Activated CD4-positive, alpha-beta T cell treated with anti-CD3 and anti-CD28 coated beads for 36 hours (primary cell): ENCODE data around the gene COTL1. TPM values are rescaled to one million over a fixed set of nuclear protein-coding genes. Genes with fewer than 3 reads are reported as not detected.
"Not testable (repeated sequence)": the region's sequence is repeated elsewhere in the genome, so short reads cannot be mapped to it uniquely, and the experiment has no call there.

Source experiments
- ATAC-seq: fragments of 200-7000 bp; cut with Tn5 transposase; one replicate; pipeline ENCODE4 v1.10.0; 2021; ENCODE audit warnings: mild to moderate bottlenecking, moderate library complexity
- CTCF ChIA-PET: fragments of 350-600 bp; sonication (Branson Sonifier 250); formaldehyde crosslinking; loops from one replicate; lab custom pipeline; 2021; ENCODE audit warnings: antibody characterized with exemption; lab: Charles Lee
- POLR2A ChIA-PET: fragments of 350-600 bp; sonication (Branson Sonifier 250); formaldehyde crosslinking; loops from one replicate; lab custom pipeline; 2021; ENCODE audit warnings: antibody characterized with exemption, inconsistent platforms; lab: Charles Lee
- DNase-seq: peaks from one replicate; pipeline ENCODE4 v3.0.0-alpha.2; 2020
- H3K27ac Mint-ChIP-seq: one replicate; pipeline ENCODE4 v1.8.0; 2021; ENCODE audit warnings: mixed read lengths
- H3K27me3 Mint-ChIP-seq: one replicate; pipeline ENCODE4 v1.8.0; 2021; ENCODE audit warnings: mixed read lengths
- H3K36me3 Mint-ChIP-seq: one replicate; pipeline ENCODE4 v1.8.0; 2021; ENCODE audit warnings: low read depth, mixed read lengths
- H3K4me1 Mint-ChIP-seq: one replicate; pipeline ENCODE4 v1.8.0; 2021; ENCODE audit warnings: mixed read lengths
- H3K4me3 Mint-ChIP-seq: one replicate; pipeline ENCODE4 v1.8.0; 2021; ENCODE audit warnings: mild to moderate bottlenecking, moderate library complexity, mixed read lengths
- H3K9me3 Mint-ChIP-seq: one replicate; pipeline ENCODE4 v1.8.0; 2021; ENCODE audit warnings: low read depth, mixed read lengths
- intact Hi-C, 2 experiments: fragments of 100-400 bp; cut with DNase I in 1 of 2; cut with micrococcal nuclease in 1 of 2; formaldehyde crosslinking; loops; one replicate each; pipeline versions ENCODE4 v1.14.2 to v1.15.1; 2022 to 2024; cut with DNase I, micrococcal nuclease
- total RNA-seq, 2 experiments: library from RNA; stranded (reverse); gene quantifications; one replicate each; pipeline ENCODE4 v1.2.3, GENCODE V29; 2021

The COTL1 gene
- total RNA-seq, 2 experiments from 2014 or later: 353 to 384 TPM

- Mint-ChIP-seq H3K36me3 (no peaks in the 10 kb centered on the region), H3K27ac (peak overlapping the region; percentile 67), H3K4me1 (peaks cover 41% of the 10 kb centered on the region), H3K4me3 (peak overlapping the region; percentile 53), H3K9me3 (peaks cover 6% of the 10 kb centered on the region), H3K27me3 (no peaks in the 10 kb centered on the region)
- POLR2A ChIA-PET: interaction anchor here (0.7 kb wide), 1 partner anchor 40 kb away, joined by 10 read pairs; no protein-coding TSS in a partner anchor
- intact Hi-C loops: no loop called here
- CTCF ChIA-PET: interaction anchor here (0.6 to 1.9 kb wide), 8 partner anchors 8 to 781 kb away, joined by 3 to 5 read pairs (median 3); no protein-coding TSS in a partner anchor
- ATAC-seq: no peak
- peak; percentile 31 for DNase-seq
These were observed 23.9 kb upstream of the COTL1 start for GRCh38 chr16:84641643-84642358.

- Mint-ChIP-seq H3K27ac (peak overlapping the region; percentile 72), H3K36me3 (no peaks in the 10 kb centered on the region), H3K27me3 (no peaks in the 10 kb centered on the region), H3K9me3 (peaks cover 6% of the 10 kb centered on the region), H3K4me1 (peaks cover 41% of the 10 kb centered on the region), H3K4me3 (no peak overlapping the region)
- no peak for ATAC-seq
- no peak for DNase-seq
- ChIA-PET POLR2A (no interaction called here), CTCF (interaction anchor here (1.6 kb wide), 1 partner anchor 86 kb away, joined by 3 read pairs; no protein-coding TSS in a partner anchor)
- intact Hi-C loops: no loop called here
These were observed 22.3 kb upstream of the COTL1 start for GRCh38 chr16:84640145-84640544.

DNA sequence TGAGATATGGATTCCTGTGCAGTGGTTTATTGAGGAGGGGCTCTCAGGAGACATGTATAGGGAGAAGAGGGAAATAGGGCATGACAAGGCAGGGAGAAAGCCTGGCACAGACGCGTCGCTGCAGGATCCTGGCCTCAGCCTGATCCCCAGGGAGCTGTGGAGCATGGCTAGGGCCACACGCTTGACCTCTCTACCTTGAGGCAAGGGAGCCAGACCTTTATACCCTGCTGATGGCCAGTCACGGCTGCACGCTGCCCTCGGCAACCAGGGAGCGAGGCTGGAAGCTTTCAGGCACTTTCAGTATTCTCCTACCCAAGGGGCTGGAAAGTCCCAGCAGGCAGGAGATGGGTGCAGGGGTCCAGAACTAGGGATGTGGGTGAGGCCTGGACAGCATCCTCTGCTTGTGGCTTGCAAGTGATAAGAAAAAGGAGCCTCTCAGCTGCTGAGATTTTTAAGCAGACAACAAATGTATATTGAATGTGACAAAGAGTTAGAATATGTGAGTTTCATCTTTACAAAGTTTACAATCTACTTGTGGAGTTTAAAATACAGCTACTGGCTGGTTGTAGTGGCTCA is 20.4 kb upstream of the COTL1 start:
- peaks cover 41% of the 10 kb centered on the region for H3K4me1 Mint-ChIP-seq
- no peak for ATAC-seq

DNA sequence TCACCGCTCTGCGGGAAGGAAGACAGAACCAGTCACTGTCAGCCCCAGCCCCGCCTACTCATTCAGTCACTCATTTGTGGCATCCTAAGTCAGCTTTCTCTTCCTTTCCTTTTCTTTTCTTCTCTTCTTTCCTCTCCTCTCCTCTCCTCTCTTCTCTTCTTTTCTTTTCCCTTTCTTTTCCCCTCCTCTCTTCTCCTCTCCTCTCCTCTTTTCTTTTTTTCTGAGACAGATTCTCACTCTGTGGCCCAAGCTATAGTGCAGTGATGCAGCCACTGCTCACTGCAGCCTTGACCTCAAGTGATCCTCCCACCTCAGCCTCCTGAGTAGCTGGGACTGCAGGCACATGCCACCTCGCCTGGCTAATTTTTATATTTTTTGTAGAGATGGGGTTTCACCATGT is 19.8 kb upstream of the COTL1 start:
- DNase-seq: no peak
- no peak overlapping the region for H3K4me3 Mint-ChIP-seq
- no peak overlapping the region for H3K27ac Mint-ChIP-seq
- ChIA-PET CTCF (no interaction called here), POLR2A (no interaction called here)
- H3K36me3 Mint-ChIP-seq: no peaks in the 10 kb centered on the region
- no peak for ATAC-seq
- H3K27me3 Mint-ChIP-seq: no peaks in the 10 kb centered on the region
- H3K4me1 Mint-ChIP-seq: peaks cover 41% of the 10 kb centered on the region
- intact Hi-C loops: no loop called here
- peaks cover 6% of the 10 kb centered on the region for H3K9me3 Mint-ChIP-seq

More for the DNA sequence above, 20.4 kb upstream of the COTL1 start:
- POLR2A ChIA-PET: no interaction called here
- DNase-seq: no peak
- Mint-ChIP-seq H3K4me3 (no peak overlapping the region), H3K36me3 (no peaks in the 10 kb centered on the region), H3K27me3 (no peaks in the 10 kb centered on the region), H3K27ac (no peak overlapping the region), H3K9me3 (peaks cover 6% of the 10 kb centered on the region)
- CTCF ChIA-PET: interaction anchor here (0.7 to 1.2 kb wide), 2 partner anchors 15 to 89 kb away, joined by 3 to 8 read pairs; no protein-coding TSS in a partner anchor
- intact Hi-C loops: no loop called here

GRCh38 chr16:84635702-84636101 is 17.8 kb upstream of the COTL1 start:
- Mint-ChIP-seq H3K4me3 (no peak overlapping the region), H3K27ac (no peak overlapping the region), H3K36me3 (no peaks in the 10 kb centered on the region), H3K27me3 (no peaks in the 10 kb centered on the region), H3K9me3 (peaks cover 6% of the 10 kb centered on the region), H3K4me1 (peaks cover 42% of the 10 kb centered on the region)
- ChIA-PET POLR2A (no interaction called here), CTCF (interaction anchor here (0.6 kb wide), 1 partner anchor 13 kb away, joined by 3 read pairs; no protein-coding TSS in a partner anchor)
- intact Hi-C loops: no loop called here
- ATAC-seq: no peak
- no peak for DNase-seq

DNA sequence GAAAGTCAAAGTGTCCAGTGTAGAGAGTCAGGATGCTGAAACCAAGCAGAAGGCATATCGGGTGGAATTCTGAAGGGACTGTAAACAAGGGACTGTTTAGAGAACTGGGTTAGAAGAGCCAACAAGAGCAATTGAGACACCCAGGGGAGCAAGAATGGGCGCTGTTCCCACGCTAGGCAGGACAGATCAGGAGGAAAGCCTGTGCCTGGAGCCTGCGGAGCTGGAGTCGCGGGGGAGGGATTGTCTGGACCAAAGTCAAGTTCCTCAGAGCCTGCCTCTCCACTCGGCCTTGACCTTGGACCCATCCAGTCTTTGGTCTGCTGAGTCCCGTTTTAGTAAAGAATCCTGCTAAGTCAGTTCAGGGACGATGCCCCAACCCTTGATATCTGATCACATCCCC is 15.7 kb upstream of the COTL1 start:
- no peak overlapping the region for H3K4me3 Mint-ChIP-seq
- ATAC-seq (no peak), DNase-seq (no peak)
- H3K36me3 Mint-ChIP-seq: no peaks in the 10 kb centered on the region
- H3K27me3 Mint-ChIP-seq: no peaks in the 10 kb centered on the region
- H3K4me1 Mint-ChIP-seq: peaks cover 38% of the 10 kb centered on the region
- no peaks in the 10 kb centered on the region for H3K9me3 Mint-ChIP-seq
- ChIA-PET CTCF (interaction anchor here (1.1 kb wide), 1 partner anchor 11 kb away, joined by 3 read pairs; no protein-coding TSS in a partner anchor), POLR2A (no interaction called here)
- intact Hi-C loops: no loop called here
- no peak overlapping the region for H3K27ac Mint-ChIP-seq

- H3K4me1 Mint-ChIP-seq: peaks cover 33% of the 10 kb centered on the region
- POLR2A ChIA-PET, H3K36me3 Mint-ChIP-seq, H3K27me3 Mint-ChIP-seq, ATAC-seq, DNase-seq, H3K9me3 Mint-ChIP-seq, H3K27ac Mint-ChIP-seq, H3K4me3 Mint-ChIP-seq, intact Hi-C loops: not testable (repeated sequence)
- CTCF ChIA-PET: interaction anchor here (1.1 kb wide), 1 partner anchor 10 kb away, joined by 3 read pairs; no protein-coding TSS in a partner anchor
These were observed 15.0 kb upstream of the COTL1 start for GRCh38 chr16:84632862-84633261.

DNA sequence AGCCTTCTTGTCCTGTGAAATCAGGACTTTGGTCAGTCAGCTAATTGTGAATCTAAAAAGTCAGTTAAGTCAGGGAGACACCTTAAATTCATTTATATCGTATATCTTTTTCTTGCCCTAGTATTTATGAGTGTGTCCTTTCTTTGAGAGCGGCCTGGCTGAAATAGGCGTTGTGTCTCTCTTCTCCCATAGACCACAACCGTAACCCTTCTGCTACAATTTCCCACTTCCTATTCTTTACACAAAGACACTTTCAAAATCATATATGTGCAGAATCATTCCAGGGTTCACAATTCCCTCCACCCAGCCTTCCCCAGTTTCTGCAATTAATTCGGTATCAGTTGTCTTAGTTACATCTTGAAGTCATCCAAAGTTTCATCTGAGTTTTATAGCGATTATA is 14.0 kb upstream of the COTL1 start:
- peaks cover 1% of the 10 kb centered on the region for H3K27me3 Mint-ChIP-seq
- intact Hi-C loops: no loop called here
- ChIA-PET POLR2A (no interaction called here), CTCF (no interaction called here)
- ATAC-seq (no peak), DNase-seq (no peak)
- H3K36me3 Mint-ChIP-seq: no peaks in the 10 kb centered on the region
- H3K9me3 Mint-ChIP-seq: no peaks in the 10 kb centered on the region
- no peak overlapping the region for H3K4me3 Mint-ChIP-seq
- H3K4me1 Mint-ChIP-seq: peaks cover 28% of the 10 kb centered on the region
- no peak overlapping the region for H3K27ac Mint-ChIP-seq

- POLR2A ChIA-PET: no interaction called here
- Mint-ChIP-seq H3K4me3 (no peak overlapping the region), H3K4me1 (peaks cover 28% of the 10 kb centered on the region), H3K36me3 (no peaks in the 10 kb centered on the region), H3K27me3 (peaks cover 1% of the 10 kb centered on the region), H3K9me3 (no peaks in the 10 kb centered on the region), H3K27ac (peak overlapping the region; percentile 65)
- DNase-seq: no peak
- CTCF ChIA-PET: interaction anchor here (1.0 kb wide), 1 partner anchor 323 kb away, joined by 3 read pairs; no protein-coding TSS in a partner anchor
- intact Hi-C loops: no loop called here
- ATAC-seq: peak; percentile 49
These were observed 13.2 kb upstream of the COTL1 start for GRCh38 chr16:84631153-84631466.

DNA sequence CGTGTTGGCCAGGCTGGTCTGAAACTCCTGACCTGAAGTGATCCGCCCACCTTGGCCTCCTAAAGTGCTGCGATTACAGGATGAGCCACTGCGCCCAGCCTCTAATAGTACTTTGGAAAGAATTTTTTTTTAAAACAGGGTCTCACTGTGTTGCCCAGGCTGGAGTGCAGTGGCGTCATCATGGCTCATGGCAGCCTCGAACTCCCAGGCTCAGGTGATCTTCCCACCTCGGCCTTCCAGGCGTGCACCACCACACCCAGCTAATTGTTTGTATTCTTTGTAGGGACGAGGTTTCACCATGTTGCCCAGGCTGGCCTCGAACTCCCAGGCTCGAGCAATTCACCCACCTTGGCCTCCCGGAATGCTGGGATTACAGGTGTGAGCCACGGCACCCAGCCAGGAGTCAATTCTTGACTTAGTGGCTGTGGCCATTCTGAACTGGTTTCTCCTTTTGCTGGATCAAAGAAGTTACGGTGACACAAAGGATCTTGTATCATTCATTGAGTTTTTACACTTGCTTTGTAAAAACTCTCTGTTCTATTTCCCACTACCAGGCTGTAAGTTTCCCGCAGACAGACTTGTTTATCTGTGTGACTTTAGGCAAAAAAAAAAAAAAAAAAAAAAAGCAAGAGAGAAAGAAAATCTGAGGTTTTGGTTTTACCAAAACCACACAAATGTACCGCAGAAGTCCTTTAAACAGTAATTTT is 12.7 kb upstream of the COTL1 start:
- Mint-ChIP-seq H3K9me3 (no peaks in the 10 kb centered on the region), H3K27ac (peak overlapping the region; percentile 65), H3K36me3 (no peaks in the 10 kb centered on the region), H3K27me3 (peaks cover 1% of the 10 kb centered on the region), H3K4me1 (peaks cover 28% of the 10 kb centered on the region), H3K4me3 (no peak overlapping the region)
- ChIA-PET CTCF (interaction anchor here (0.8 to 1.5 kb wide), 4 partner anchors 39 to 322 kb away, joined by 3 to 5 read pairs (median 4); no protein-coding TSS in a partner anchor), POLR2A (interaction anchor here (0.7 kb wide), 1 partner anchor 148 kb away, joined by 5 read pairs; no protein-coding TSS in a partner anchor)
- intact Hi-C loops: no loop called here
- ATAC-seq (peak; percentile 66), DNase-seq (no peak)

DNA sequence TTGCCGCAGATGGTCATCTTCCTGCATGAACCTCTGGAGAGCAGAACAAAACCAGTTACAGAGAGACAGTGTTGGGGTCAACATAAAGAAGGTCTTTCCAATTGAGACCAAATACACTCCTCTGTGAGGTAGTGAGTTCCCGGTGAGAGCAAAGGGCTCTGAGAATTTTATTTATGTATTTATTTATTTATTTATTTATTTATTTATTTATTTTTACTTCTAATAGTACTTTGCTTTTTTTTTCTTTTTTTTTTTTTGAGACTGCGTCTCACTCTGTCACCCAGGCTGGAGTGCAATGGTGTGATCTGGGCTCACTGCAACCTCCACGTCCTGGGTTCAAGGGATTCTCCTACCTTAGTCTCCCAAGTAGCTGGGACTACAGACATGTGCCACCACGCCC is 12.1 kb upstream of the COTL1 start:
- CTCF ChIA-PET: interaction anchor here (0.8 to 1.5 kb wide), 6 partner anchors 40 to 322 kb away, joined by 3 to 5 read pairs (median 4); no protein-coding TSS in a partner anchor
- no peak for DNase-seq
- H3K4me3 Mint-ChIP-seq: no peak overlapping the region
- no peaks in the 10 kb centered on the region for H3K36me3 Mint-ChIP-seq
- intact Hi-C loops: no loop called here
- peaks cover 1% of the 10 kb centered on the region for H3K27me3 Mint-ChIP-seq
- H3K27ac Mint-ChIP-seq: no peak overlapping the region
- ATAC-seq: no peak
- POLR2A ChIA-PET: no interaction called here
- no peaks in the 10 kb centered on the region for H3K9me3 Mint-ChIP-seq
- H3K4me1 Mint-ChIP-seq: peaks cover 28% of the 10 kb centered on the region
